Adipocyte (in vitro differentiated cells): Measurements from ENCODE around the gene ZSCAN25.
A peak's percentile ranks its signal among the peaks of the same experiment; 100 is the strongest.

ENCODE experiments used
- DNase-seq: peaks from one replicate; pipeline ENCODE4 v3.0.0-alpha.2; 2015; ENCODE audit warnings: low read depth
- H3K27me3 ChIP-seq: replicated peaks from 2 replicates; pipeline ENCODE4 v1.7.0; 2013; ENCODE audit warnings: mild to moderate bottlenecking, low read length, moderate library complexity; ENCODE audit not compliant: control insufficient read depth, insufficient read depth
- H3K36me3 ChIP-seq: 2 replicates; pipeline ENCODE4 v1.7.0; 2013; ENCODE audit warnings: low read length, mild to moderate bottlenecking, moderate library complexity; ENCODE audit not compliant: control insufficient read depth, insufficient read depth, severe bottlenecking
- H3K4me1 ChIP-seq: 2 replicates; pipeline ENCODE4 v1.7.0; 2013; ENCODE audit warnings: mild to moderate bottlenecking, low read length, moderate library complexity; ENCODE audit not compliant: control insufficient read depth, insufficient read depth
- H3K4me3 ChIP-seq: 2 replicates; pipeline ENCODE4 v1.7.0; 2013; ENCODE audit warnings: mild to moderate bottlenecking, low read length, moderate library complexity
- H3K9ac ChIP-seq: 2 replicates; pipeline ENCODE4 v1.7.0; 2013; ENCODE audit warnings: mild to moderate bottlenecking, low read length, moderate library complexity
- H3K9me3 ChIP-seq: 2 replicates; pipeline ENCODE4 v1.7.0; 2013; ENCODE audit warnings: mild to moderate bottlenecking, low read length, moderate library complexity; ENCODE audit not compliant: control insufficient read depth

Gene ZSCAN25

GRCh38 chr7:99596408-99596955 is 20.3 kb upstream of the ZSCAN25 start:
- Histone ChIP-seq H3K4me1 (no peaks in the 10 kb centered on the region), H3K4me3 (no peak overlapping the region), H3K9me3 (no peaks in the 10 kb centered on the region), H3K27me3 (no peaks in the 10 kb centered on the region), H3K36me3 (no peaks in the 10 kb centered on the region), H3K9ac (no peak overlapping the region)
- DNase-seq = no peak

GRCh38 chr7:99597762-99598501 is 18.8 kb upstream of the ZSCAN25 start, which contains the start of gene TMEM225B:
Gene TMEM225B (plus strand): TSS chr7:99598267. CDS start chr7:99604389, 6,122 bp downstream.
- H3K9ac ChIP-seq = no peak within 1 kb of the TSS
- H3K9me3 ChIP-seq = no peaks in the 10 kb centered on the region
- no peaks in the 10 kb centered on the region for H3K27me3 ChIP-seq
- no peaks in the 10 kb centered on the region for H3K36me3 ChIP-seq
- H3K4me1 ChIP-seq = no peaks in the 10 kb centered on the region
- H3K4me3 ChIP-seq = no peak within 1 kb of the TSS
- no peak for DNase-seq

- no peak for DNase-seq
- H3K9me3 ChIP-seq = no peaks in the 10 kb centered on the region
- no peak overlapping the region for H3K4me3 ChIP-seq
- no peaks in the 10 kb centered on the region for H3K4me1 ChIP-seq
- no peaks in the 10 kb centered on the region for H3K27me3 ChIP-seq
- no peaks in the 10 kb centered on the region for H3K36me3 ChIP-seq
- H3K9ac ChIP-seq = no peak overlapping the region
These were observed 16.9 kb upstream of the ZSCAN25 start for GRCh38 chr7:99599836-99600235.

DNA sequence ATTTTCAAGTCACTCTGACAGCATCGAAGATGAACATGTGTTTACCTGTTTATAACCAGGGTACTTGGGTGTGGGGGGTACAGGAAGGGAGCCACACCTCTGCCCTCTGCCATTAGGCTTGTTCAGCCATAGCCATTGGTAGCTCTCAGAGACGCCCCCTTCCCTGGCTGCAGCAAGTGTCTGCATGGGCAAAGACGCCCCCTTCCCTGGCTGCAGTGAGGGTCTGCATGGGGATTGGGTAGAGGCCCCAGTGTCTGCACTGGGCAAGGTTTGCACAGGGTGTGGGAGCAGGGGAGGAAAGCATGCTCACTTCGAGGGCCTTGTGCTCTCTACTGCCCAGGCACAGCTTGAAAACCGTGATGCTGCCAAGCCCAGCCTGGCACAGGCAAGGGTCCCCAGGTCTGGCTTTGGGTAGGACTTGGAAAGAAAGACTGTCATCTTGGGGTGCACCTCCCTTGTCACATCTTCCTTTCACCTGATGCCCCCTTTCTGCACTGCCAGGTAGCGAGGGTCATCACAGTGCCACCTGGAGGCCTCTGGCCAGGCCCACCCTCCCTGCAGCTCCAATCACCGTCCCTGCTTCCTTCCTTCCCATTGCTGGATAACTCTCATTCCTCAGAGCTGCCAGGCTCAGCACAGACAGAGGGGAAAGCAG is 15.0 kb upstream of the ZSCAN25 start:
- DNase-seq = no peak
- no peaks in the 10 kb centered on the region for H3K36me3 ChIP-seq
- H3K27me3 ChIP-seq = no peaks in the 10 kb centered on the region
- no peak overlapping the region for H3K4me3 ChIP-seq
- H3K4me1 ChIP-seq = no peaks in the 10 kb centered on the region
- no peaks in the 10 kb centered on the region for H3K9me3 ChIP-seq
- no peak overlapping the region for H3K9ac ChIP-seq

- no peaks in the 10 kb centered on the region for H3K4me1 ChIP-seq
- H3K4me3 ChIP-seq = no peak overlapping the region
- H3K9ac ChIP-seq = no peak overlapping the region
- no peaks in the 10 kb centered on the region for H3K27me3 ChIP-seq
- H3K36me3 ChIP-seq = no peaks in the 10 kb centered on the region
- DNase-seq = no peak
- no peaks in the 10 kb centered on the region for H3K9me3 ChIP-seq
These were observed 11.2 kb upstream of the ZSCAN25 start for GRCh38 chr7:99605527-99605926.

GRCh38 chr7:99606531-99606930 is 10.2 kb upstream of the ZSCAN25 start:
- no peaks in the 10 kb centered on the region for H3K27me3 ChIP-seq
- H3K9me3 ChIP-seq = no peaks in the 10 kb centered on the region
- no peak for DNase-seq
- no peak overlapping the region for H3K9ac ChIP-seq
- H3K4me1 ChIP-seq = no peaks in the 10 kb centered on the region
- H3K4me3 ChIP-seq = no peak overlapping the region
- H3K36me3 ChIP-seq = no peaks in the 10 kb centered on the region

DNA sequence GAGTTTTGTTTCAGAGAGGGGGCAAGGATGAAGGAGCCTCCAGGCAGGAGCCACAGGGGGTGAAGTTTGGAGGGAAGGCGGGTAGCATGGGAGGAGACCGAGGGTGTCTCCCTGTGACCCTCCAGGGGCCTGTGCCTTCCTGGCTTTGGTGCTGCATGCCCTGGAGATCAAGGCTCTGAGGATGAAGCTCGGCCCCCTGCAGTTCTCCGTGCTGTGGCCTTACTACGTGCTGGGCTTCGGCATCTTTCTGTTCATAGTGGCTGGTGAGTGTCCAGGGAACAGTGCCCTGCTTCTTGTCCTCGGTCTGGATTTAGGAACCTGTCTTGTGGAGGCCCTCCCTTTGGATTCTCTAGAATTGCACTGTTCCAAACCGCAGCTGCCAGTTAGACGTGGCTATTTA is 9.2 kb upstream of the ZSCAN25 start:
- Histone ChIP-seq H3K4me1 (no peaks in the 10 kb centered on the region), H3K27me3 (no peaks in the 10 kb centered on the region), H3K9ac (no peak overlapping the region), H3K36me3 (no peaks in the 10 kb centered on the region), H3K9me3 (no peaks in the 10 kb centered on the region), H3K4me3 (no peak overlapping the region)
- DNase-seq = no peak

DNA sequence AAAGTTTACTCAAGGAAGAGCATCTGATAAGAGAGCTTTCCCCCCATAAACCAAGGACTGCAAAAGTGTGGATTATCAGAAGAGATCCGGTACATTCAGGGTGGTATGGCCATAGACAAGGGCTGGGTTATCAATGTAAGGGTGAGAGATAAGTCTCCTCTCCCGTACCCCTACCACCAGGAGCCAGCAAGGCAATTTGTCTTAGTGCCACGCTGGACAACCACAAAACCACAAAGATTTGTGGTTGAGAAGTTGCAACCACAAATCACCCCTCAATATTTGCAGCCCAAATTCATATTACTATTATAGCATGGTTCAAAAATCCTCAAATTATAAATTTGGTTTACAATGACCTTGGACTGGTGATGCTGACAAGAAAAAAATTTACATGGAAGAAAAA is 2.3 kb upstream of the ZSCAN25 start:
- Histone ChIP-seq H3K27me3 (no peaks in the 10 kb centered on the region), H3K36me3 (peaks cover 12% of the 10 kb centered on the region), H3K4me1 (peaks cover 16% of the 10 kb centered on the region), H3K9me3 (no peaks in the 10 kb centered on the region), H3K4me3 (no peak overlapping the region), H3K9ac (no peak overlapping the region)
- DNase-seq = no peak

- Histone ChIP-seq H3K36me3 (peaks cover 27% of the 10 kb centered on the region), H3K9ac (peak overlapping the region; percentile 97), H3K9me3 (no peaks in the 10 kb centered on the region), H3K27me3 (no peaks in the 10 kb centered on the region), H3K4me3 (peak overlapping the region; percentile 88), H3K4me1 (peaks cover 16% of the 10 kb centered on the region)
- DNase-seq = no peak
These were observed 772 bp upstream of the ZSCAN25 start for GRCh38 chr7:99615989-99616358.

- Histone ChIP-seq H3K27me3 (no peaks in the 10 kb centered on the region), H3K36me3 (peaks cover 35% of the 10 kb centered on the region), H3K9ac (peak overlapping the region; percentile 97), H3K9me3 (no peaks in the 10 kb centered on the region), H3K4me1 (peaks cover 16% of the 10 kb centered on the region), H3K4me3 (peak overlapping the region; percentile 88)
- DNase-seq = no peak
These were observed 541 bp downstream of the ZSCAN25 start for GRCh38 chr7:99617192-99617781.

- H3K36me3 ChIP-seq = peaks cover 49% of the 10 kb centered on the region
- H3K9me3 ChIP-seq = no peaks in the 10 kb centered on the region
- H3K4me1 ChIP-seq = peaks cover 16% of the 10 kb centered on the region
- H3K9ac ChIP-seq = no peak overlapping the region
- DNase-seq = peak; percentile 77
- no peak overlapping the region for H3K4me3 ChIP-seq
- no peaks in the 10 kb centered on the region for H3K27me3 ChIP-seq
These were observed 2.0 kb downstream of the ZSCAN25 start for GRCh38 chr7:99618726-99619125.
